Measurements from ENCODE around the gene ZNF765. TPM values are rescaled to one million over a fixed set of nuclear protein-coding genes. Genes with fewer than 3 reads are reported as not detected.
A peak's percentile ranks its signal among the peaks of the same experiment; 100 is the strongest.
"Not testable (repeated sequence)": the region's sequence is repeated elsewhere in the genome, so short reads cannot be mapped to it uniquely, and the experiment has no call there.

ZNF765 gene
- polyA plus RNA-seq, 1 donor from 2014 or later: 8.7 TPM

DNA sequence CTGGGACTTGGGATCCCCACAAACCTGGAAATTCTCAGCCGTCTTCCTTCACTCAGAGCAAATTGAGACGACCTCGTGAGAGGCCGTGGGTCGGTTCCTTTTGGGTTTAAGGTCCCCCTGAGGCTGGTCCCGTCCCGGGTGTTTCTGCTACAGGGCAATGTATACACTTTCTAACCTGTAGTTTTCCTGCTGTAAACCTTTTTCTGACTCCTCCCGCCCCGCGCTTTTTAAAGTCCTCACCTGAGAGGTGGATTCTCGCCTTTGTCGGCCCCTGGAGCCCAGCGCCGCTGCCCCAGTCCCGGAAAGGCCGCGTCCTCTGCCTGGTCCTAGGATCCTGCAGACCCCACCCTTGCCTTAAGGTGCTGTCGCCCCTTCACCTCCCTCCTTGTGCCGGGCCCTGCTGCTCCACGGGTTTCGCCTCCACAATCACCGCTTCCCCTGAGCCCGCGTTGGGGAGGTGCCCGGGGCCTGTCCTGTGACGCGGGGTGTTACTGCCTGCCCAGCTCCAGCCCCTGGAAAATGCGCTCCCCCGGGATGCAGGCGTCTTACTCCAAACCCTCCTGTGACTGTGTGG, 37.2 kb downstream of the ZNF765 start:
- H3K27ac ChIP-seq (ENCODE audit: low read length): no peak overlapping the region
- no peaks in the 10 kb centered on the region for H4K20me1 ChIP-seq (ENCODE audit: insufficient read depth)
- peak overlapping the region; percentile 59 for H3K4me2 ChIP-seq (ENCODE audit: low read length)
- peak overlapping the region; percentile 41 for H2AFZ ChIP-seq (ENCODE audit: low read depth, low read length)
- no peaks in the 10 kb centered on the region for H3F3A ChIP-seq (ENCODE audit: insufficient read depth, low read length, poor library complexity, severe bottlenecking)
- no peaks in the 10 kb centered on the region for H3K9me3 ChIP-seq (ENCODE audit: low read length)
- no peak for TF ChIP-seq POLR2AphosphoS5 (IDR thresholded peaks at IDR 0.05)
- no peak for TF ChIP-seq RAD21 (conservative IDR thresholded peaks at IDR 0.05)
- TF ChIP-seq EP300 (conservative IDR thresholded peaks at IDR 0.05; ENCODE audit: poor library complexity, severe bottlenecking): no peak
- TF ChIP-seq, protein P1, sequence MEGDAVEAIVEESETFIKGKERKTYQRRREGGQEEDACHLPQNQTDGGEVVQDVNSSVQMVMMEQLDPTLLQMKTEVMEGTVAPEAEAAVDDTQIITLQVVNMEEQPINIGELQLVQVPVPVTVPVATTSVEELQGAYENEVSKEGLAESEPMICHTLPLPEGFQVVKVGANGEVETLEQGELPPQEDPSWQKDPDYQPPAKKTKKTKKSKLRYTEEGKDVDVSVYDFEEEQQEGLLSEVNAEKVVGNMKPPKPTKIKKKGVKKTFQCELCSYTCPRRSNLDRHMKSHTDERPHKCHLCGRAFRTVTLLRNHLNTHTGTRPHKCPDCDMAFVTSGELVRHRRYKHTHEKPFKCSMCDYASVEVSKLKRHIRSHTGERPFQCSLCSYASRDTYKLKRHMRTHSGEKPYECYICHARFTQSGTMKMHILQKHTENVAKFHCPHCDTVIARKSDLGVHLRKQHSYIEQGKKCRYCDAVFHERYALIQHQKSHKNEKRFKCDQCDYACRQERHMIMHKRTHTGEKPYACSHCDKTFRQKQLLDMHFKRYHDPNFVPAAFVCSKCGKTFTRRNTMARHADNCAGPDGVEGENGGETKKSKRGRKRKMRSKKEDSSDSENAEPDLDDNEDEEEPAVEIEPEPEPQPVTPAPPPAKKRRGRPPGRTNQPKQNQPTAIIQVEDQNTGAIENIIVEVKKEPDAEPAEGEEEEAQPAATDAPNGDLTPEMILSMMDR (IDR thresholded peaks at IDR 0.05; ENCODE audit: poor library complexity, severe bottlenecking): no peak
- TF ChIP-seq MXI1 (conservative IDR thresholded peaks at IDR 0.05; ENCODE audit: poor library complexity, severe bottlenecking): no peak
- TF ChIP-seq, protein P2, sequence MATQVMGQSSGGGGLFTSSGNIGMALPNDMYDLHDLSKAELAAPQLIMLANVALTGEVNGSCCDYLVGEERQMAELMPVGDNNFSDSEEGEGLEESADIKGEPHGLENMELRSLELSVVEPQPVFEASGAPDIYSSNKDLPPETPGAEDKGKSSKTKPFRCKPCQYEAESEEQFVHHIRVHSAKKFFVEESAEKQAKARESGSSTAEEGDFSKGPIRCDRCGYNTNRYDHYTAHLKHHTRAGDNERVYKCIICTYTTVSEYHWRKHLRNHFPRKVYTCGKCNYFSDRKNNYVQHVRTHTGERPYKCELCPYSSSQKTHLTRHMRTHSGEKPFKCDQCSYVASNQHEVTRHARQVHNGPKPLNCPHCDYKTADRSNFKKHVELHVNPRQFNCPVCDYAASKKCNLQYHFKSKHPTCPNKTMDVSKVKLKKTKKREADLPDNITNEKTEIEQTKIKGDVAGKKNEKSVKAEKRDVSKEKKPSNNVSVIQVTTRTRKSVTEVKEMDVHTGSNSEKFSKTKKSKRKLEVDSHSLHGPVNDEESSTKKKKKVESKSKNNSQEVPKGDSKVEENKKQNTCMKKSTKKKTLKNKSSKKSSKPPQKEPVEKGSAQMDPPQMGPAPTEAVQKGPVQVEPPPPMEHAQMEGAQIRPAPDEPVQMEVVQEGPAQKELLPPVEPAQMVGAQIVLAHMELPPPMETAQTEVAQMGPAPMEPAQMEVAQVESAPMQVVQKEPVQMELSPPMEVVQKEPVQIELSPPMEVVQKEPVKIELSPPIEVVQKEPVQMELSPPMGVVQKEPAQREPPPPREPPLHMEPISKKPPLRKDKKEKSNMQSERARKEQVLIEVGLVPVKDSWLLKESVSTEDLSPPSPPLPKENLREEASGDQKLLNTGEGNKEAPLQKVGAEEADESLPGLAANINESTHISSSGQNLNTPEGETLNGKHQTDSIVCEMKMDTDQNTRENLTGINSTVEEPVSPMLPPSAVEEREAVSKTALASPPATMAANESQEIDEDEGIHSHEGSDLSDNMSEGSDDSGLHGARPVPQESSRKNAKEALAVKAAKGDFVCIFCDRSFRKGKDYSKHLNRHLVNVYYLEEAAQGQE (IDR thresholded peaks at IDR 0.05; ENCODE audit: borderline replicate concordance): no peak
- TF ChIP-seq TAF1 (IDR thresholded peaks at IDR 0.05; ENCODE audit: low read depth): no peak
- TF ChIP-seq EZH2 (IDR thresholded peaks at IDR 0.05; ENCODE audit: borderline replicate concordance, insufficient read depth, low read length, poor library complexity, severe bottlenecking): no peak
- no peak for TF ChIP-seq SMC3 (conservative IDR thresholded peaks at IDR 0.05; ENCODE audit: poor library complexity)
- H3K36me3 ChIP-seq (ENCODE audit: insufficient read depth, low read length): no peaks in the 10 kb centered on the region
- H3K9me2 ChIP-seq (ENCODE audit: insufficient read depth, low read length): no peaks in the 10 kb centered on the region
- H3K79me2 ChIP-seq (replicated peaks; ENCODE audit: insufficient read depth, low read length): no peaks in the 10 kb centered on the region
- H3K9ac ChIP-seq (ENCODE audit: low read length): peak overlapping the region; percentile 66
- no peaks in the 10 kb centered on the region for H3K27me3 ChIP-seq (ENCODE audit: insufficient read depth, low read depth, low read length)
- peak overlapping the region; percentile 78 for H3K4me3 ChIP-seq (ENCODE audit: low read length)

DNA sequence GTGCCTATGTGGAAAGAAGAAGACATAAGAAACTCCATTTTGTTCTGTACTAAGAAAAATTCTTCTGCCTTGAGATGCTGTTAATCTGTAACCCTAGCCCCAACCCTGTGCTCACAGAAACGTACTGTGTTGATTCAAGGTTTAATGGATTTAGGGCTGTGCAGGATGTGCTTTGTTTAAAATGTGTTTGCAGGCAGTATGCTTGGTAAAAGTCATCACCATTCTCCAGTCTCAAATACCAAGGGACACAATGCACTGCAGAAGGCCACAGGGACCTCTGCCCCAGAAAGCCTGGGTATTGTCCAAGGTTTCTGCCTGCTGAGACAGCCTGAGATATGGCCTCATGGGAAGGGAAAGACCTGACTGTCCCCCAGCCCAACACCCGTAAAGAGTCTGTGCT, 48.9 kb downstream of the ZNF765 start:
- not testable (repeated sequence) for H3K4me2 ChIP-seq (ENCODE audit: low read length); H3K27me3 ChIP-seq (ENCODE audit: insufficient read depth, low read depth, low read length); H2AFZ ChIP-seq (ENCODE audit: low read depth, low read length); H4K20me1 ChIP-seq (ENCODE audit: insufficient read depth); H3K4me3 ChIP-seq (ENCODE audit: low read length); H3K9me3 ChIP-seq (ENCODE audit: low read length); H3K36me3 ChIP-seq (ENCODE audit: insufficient read depth, low read length); H3K27ac ChIP-seq (ENCODE audit: low read length); H3K9me2 ChIP-seq (ENCODE audit: insufficient read depth, low read length); H3K79me2 ChIP-seq (replicated peaks; ENCODE audit: insufficient read depth, low read length); H3F3A ChIP-seq (ENCODE audit: insufficient read depth, low read length, poor library complexity, severe bottlenecking); H3K9ac ChIP-seq (ENCODE audit: low read length)

DNA sequence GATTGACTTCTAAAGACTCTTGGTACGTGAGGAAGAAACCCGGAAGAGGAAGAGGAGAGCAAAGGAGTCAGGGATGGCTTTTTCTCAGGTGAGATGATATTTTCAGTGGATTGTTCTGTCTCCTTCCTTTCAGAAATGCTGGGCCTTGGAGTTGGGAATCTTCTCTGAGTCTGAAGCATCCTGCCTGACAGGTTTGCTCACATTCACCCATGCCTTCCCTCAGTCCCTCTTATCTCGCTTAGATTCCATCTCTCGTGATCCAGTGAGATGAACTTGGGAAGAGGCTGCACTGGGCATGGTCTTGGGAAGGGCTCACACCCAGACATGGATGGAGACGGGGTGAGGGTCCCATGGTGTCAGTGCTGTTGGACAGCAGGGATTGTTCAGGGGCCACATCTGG, 52.2 kb downstream of the ZNF765 start:
- not testable (repeated sequence) for H3K27ac ChIP-seq (ENCODE audit: low read length); H3K9me2 ChIP-seq (ENCODE audit: insufficient read depth, low read length); H3K9ac ChIP-seq (ENCODE audit: low read length); H3K36me3 ChIP-seq (ENCODE audit: insufficient read depth, low read length); H4K20me1 ChIP-seq (ENCODE audit: insufficient read depth); H3K9me3 ChIP-seq (ENCODE audit: low read length); H3F3A ChIP-seq (ENCODE audit: insufficient read depth, low read length, poor library complexity, severe bottlenecking); H3K79me2 ChIP-seq (replicated peaks; ENCODE audit: insufficient read depth, low read length); H3K4me3 ChIP-seq (ENCODE audit: low read length); H3K4me2 ChIP-seq (ENCODE audit: low read length); H3K27me3 ChIP-seq (ENCODE audit: insufficient read depth, low read depth, low read length); H2AFZ ChIP-seq (ENCODE audit: low read depth, low read length)

All from neural cell (in vitro differentiated cells).